Measurements from ENCODE around the gene GNB1L. TPM values are rescaled to one million over a fixed set of nuclear protein-coding genes. Genes with fewer than 3 reads are reported as not detected.

GNB1L gene
- total and polyA plus RNA-seq, 9 of the 15 experiments (the other 6 are each of a cell fraction or from before 2014, with no cell fraction given), result 0.56 to 50.5 (median 10.2) TPM

- peaks cover 8 to 96% of the 10 kb centered on the region in 2 experiments; a peak in 4 of 5 replicates for H3K4me1 ChIP-seq (replicated peaks in 1 of 2; ENCODE audit: control insufficient read depth in 2 of 2, insufficient read depth in 2 of 2, low read length in 2 of 2)
- ChIA-PET POLR2A (interaction anchor here (0.9 to 4.4 kb wide), 2 partner anchors 9 to 11 kb away, joined by 6 to 26 read pairs; no protein-coding TSS in a partner anchor), CTCF (ENCODE audit: low intra/inter-chr PET ratio) (no interaction called here)
- FAIRE-seq (no peak), ATAC-seq (peak; percentile 1; the same call in 1 of the 3 replicates), DNase-seq (ENCODE audit: extremely low read depth in 1 of 4, low spot score in 3 of 4) (no peak)
- in situ Hi-C loops (cut with MboI), result no loop called here
- no peak overlapping the region for H3K4me2 ChIP-seq (ENCODE audit: insufficient read depth, low read length)
- no peaks in the 10 kb centered on the region for H3K9me3 ChIP-seq (replicated peaks; ENCODE audit: control insufficient read depth, insufficient read depth, low read depth, low read length)
- WGBS (ENCODE audit: insufficient coverage, low coverage, missing lambda C conversion rate), result 28% methylated on average over 7 of the region's 7 CpGs
- peaks cover 0 to 23% of the 10 kb centered on the region in 2 experiments; a peak in 2 of 5 replicates for H3K27me3 ChIP-seq (ENCODE audit: control insufficient read depth in 2 of 2, insufficient read depth in 2 of 2, low read length in 2 of 2)
- H3K36me3 ChIP-seq (ENCODE audit: control insufficient read depth, insufficient read depth, low read length), result no peaks in the 10 kb centered on the region
- peaks cover 13% of the 10 kb centered on the region for H4K20me1 ChIP-seq (replicated peaks; ENCODE audit: control insufficient read depth, insufficient read depth, low read length)
- H3K9me1 ChIP-seq (ENCODE audit: control insufficient read depth, insufficient read depth, low read length), result no peaks in the 10 kb centered on the region
- no TSS peak for BruUV-seq (replicated peaks)
- no peaks in the 10 kb centered on the region for H3K79me2 ChIP-seq (ENCODE audit: control insufficient read depth, insufficient read depth, low read length)
- no peak overlapping the region for H2AFZ ChIP-seq (ENCODE audit: low read depth, low read length)
- no peak overlapping the region for H3K4me3 ChIP-seq
- no peak overlapping the region for H3K27ac ChIP-seq (ENCODE audit: extremely low read depth, low read depth, low read length)
- intact Hi-C loops (cut with micrococcal nuclease), result no loop called here
- H3K9ac ChIP-seq (ENCODE audit: insufficient read depth in 1 of 2, low read depth in 2 of 2, low read length in 2 of 2), result peak overlapping the region in 1 of 2 experiments; percentile 81; a peak in 2 of 4 replicates
- TF ChIP-seq, protein P1, sequence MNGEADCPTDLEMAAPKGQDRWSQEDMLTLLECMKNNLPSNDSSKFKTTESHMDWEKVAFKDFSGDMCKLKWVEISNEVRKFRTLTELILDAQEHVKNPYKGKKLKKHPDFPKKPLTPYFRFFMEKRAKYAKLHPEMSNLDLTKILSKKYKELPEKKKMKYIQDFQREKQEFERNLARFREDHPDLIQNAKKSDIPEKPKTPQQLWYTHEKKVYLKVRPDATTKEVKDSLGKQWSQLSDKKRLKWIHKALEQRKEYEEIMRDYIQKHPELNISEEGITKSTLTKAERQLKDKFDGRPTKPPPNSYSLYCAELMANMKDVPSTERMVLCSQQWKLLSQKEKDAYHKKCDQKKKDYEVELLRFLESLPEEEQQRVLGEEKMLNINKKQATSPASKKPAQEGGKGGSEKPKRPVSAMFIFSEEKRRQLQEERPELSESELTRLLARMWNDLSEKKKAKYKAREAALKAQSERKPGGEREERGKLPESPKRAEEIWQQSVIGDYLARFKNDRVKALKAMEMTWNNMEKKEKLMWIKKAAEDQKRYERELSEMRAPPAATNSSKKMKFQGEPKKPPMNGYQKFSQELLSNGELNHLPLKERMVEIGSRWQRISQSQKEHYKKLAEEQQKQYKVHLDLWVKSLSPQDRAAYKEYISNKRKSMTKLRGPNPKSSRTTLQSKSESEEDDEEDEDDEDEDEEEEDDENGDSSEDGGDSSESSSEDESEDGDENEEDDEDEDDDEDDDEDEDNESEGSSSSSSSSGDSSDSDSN (IDR thresholded peaks at IDR 0.05; ENCODE audit: borderline replicate concordance in 1 of 2, low read depth in 2 of 2, low read length in 2 of 2), result 0 out of 4 replicates have a peak, but pooled peaks of 1 of the 2 experiments have one; percentile 33
- no peak for TF ChIP-seq TGIF2 (CRISPR knock-in tag; IDR thresholded peaks at IDR 0.05)
- TF ChIP-seq THRB (CRISPR knock-in tag; conservative IDR thresholded peaks at IDR 0.05), result 0 out of 2 replicates have a peak, but pooled peaks have one; percentile 22
- peak; percentile 39; the same call in 1 of the 2 replicates for TF ChIP-seq POLR2G (IDR thresholded peaks at IDR 0.05; ENCODE audit: low read depth, low read length)
- TF ChIP-seq MEF2D (tag; conservative IDR thresholded peaks at IDR 0.05; ENCODE audit: low read depth), result no peak
- TF ChIP-seq ZNF436 (CRISPR knock-in tag; IDR thresholded peaks at IDR 0.05), result 0 out of 2 replicates have a peak, but pooled peaks have one; percentile 18
- peak; percentile 4 for TF ChIP-seq RBBP5 (IDR thresholded peaks at IDR 0.05; ENCODE audit: borderline replicate concordance, insufficient read depth, low read length, poor library complexity, severe bottlenecking)
- TF ChIP-seq ZBTB40 (IDR thresholded peaks at IDR 0.05), result no peak
- peak; percentile 40 for TF ChIP-seq ZBTB40 (CRISPR knock-in tag; IDR thresholded peaks at IDR 0.05)
These were observed 19.3 kb upstream of the GNB1L start for GRCh38 chr22:19873960-19874306.
